ENCODE measurements around the gene NINJ2. TPM values are rescaled to one million over a fixed set of nuclear protein-coding genes. Genes with fewer than 3 reads are reported as not detected.

The NINJ2 gene
- polyA plus RNA-seq, 1 of the 3 experiments (the other 2 are of a cell fraction) = 0.07 TPM

DNA sequence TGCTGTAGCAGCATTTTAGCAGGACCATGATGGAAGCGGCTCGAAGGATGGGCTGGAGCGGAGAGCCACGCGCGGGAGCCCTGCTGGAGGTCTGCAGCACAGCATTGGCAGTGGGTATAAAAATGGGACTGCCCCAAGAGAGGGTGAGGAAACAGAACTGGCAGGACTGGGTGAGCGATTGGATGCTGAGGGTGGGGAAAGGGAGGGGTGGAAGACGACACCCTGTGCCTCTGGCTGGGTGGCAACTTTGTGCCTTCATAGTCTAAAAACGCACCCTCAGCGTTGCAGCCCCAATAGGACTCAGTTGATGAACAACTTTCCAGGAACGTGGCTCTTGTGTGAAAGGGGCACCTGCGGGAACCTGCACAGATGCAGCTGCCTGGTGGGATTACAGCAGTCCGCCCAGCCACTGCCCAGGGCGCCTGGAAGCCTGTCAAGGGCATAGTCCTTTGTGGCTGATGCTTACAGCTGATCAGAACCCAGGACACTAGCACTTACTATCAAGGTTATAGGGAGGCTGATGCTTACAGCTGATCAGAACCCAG is 73.0 kb downstream of the NINJ2 start (continued):
- TF ChIP-seq, protein P1, sequence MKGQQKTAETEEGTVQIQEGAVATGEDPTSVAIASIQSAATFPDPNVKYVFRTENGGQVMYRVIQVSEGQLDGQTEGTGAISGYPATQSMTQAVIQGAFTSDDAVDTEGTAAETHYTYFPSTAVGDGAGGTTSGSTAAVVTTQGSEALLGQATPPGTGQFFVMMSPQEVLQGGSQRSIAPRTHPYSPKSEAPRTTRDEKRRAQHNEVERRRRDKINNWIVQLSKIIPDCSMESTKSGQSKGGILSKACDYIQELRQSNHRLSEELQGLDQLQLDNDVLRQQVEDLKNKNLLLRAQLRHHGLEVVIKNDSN (IDR thresholded peaks at IDR 0.05; ENCODE audit: borderline replicate concordance, low read depth) = no peak
- TF ChIP-seq FOXM1 (IDR thresholded peaks at IDR 0.05; ENCODE audit: low read depth) = no peak
- TF ChIP-seq EZH2phosphoT487 (IDR thresholded peaks at IDR 0.05; ENCODE audit: borderline replicate concordance, low read depth) = no peak
- TF ChIP-seq TCF12 (IDR thresholded peaks at IDR 0.05) = no peak
- no peak for TF ChIP-seq FOXJ3 (CRISPR knock-in tag; IDR thresholded peaks at IDR 0.05)
- TF ChIP-seq GABPA (IDR thresholded peaks at IDR 0.05; ENCODE audit: low read depth) = no peak
- no peak for TF ChIP-seq SIN3A (IDR thresholded peaks at IDR 0.05; ENCODE audit: borderline replicate concordance, low read depth, low read length)

DNA sequence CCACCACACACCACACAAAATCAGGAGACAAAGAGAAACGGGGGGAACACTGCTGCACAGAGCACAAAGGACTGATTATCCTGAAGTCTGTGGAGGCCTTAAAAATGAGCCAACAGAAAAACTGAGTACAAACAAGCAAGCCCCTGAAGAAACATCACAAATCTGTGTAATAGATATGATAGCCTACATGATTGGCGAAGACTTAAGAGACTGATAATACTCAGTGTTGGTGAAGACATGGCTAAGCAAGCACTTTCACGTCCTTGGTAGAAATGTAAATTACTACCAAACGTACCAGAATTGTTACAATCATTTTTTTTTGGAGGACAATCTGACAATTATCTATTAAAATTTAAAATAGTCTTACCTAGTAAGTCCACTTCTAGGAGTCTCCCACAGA is 74.6 kb downstream of the NINJ2 start:
- TF ChIP-seq GATA2 (CRISPR knock-in tag; IDR thresholded peaks at IDR 0.05) (no peak), SMC3 (IDR thresholded peaks at IDR 0.05; ENCODE audit: low read depth, low read length) (no peak), TAF1 (IDR thresholded peaks at IDR 0.05; ENCODE audit: borderline replicate concordance, low read depth, low read length) (no peak), TCF12 (IDR thresholded peaks at IDR 0.05) (no peak), JUND (IDR thresholded peaks at IDR 0.05) (no peak), FOXM1 (IDR thresholded peaks at IDR 0.05; ENCODE audit: low read depth) (no peak), ELF1 (IDR thresholded peaks at IDR 0.05) (no peak), RCOR1 (IDR thresholded peaks at IDR 0.05; ENCODE audit: low read length) (no peak)
- TF ChIP-seq, protein P2, sequence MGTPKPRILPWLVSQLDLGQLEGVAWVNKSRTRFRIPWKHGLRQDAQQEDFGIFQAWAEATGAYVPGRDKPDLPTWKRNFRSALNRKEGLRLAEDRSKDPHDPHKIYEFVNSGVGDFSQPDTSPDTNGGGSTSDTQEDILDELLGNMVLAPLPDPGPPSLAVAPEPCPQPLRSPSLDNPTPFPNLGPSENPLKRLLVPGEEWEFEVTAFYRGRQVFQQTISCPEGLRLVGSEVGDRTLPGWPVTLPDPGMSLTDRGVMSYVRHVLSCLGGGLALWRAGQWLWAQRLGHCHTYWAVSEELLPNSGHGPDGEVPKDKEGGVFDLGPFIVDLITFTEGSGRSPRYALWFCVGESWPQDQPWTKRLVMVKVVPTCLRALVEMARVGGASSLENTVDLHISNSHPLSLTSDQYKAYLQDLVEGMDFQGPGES (IDR thresholded peaks at IDR 0.05; ENCODE audit: low read depth, low read length) = no peak
- TF ChIP-seq, protein P3, sequence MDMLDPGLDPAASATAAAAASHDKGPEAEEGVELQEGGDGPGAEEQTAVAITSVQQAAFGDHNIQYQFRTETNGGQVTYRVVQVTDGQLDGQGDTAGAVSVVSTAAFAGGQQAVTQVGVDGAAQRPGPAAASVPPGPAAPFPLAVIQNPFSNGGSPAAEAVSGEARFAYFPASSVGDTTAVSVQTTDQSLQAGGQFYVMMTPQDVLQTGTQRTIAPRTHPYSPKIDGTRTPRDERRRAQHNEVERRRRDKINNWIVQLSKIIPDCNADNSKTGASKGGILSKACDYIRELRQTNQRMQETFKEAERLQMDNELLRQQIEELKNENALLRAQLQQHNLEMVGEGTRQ (IDR thresholded peaks at IDR 0.05; ENCODE audit: borderline replicate concordance, low read depth, low read length) = no peak
- 63% methylated on average over 4 of the region's 4 CpGs for WGBS (ENCODE audit: low lambda C conversion rate)
- no peak for DNase-seq
- Histone ChIP-seq H3K9me3 (no peaks in the 10 kb centered on the region), H3K27ac (ENCODE audit: low read depth in 2 of 2, low read length in 1 of 2) (no peak overlapping the region), H3F3A (replicated peaks; ENCODE audit: insufficient read depth) (no peaks in the 10 kb centered on the region), H3K4me3 (ENCODE audit: low read depth in 2 of 2, low read length in 1 of 2) (no peak overlapping the region), H3K9ac (no peak overlapping the region), H3K9me2 (no peaks in the 10 kb centered on the region), H3K4me2 (no peak overlapping the region), H3K27me3 (ENCODE audit: insufficient read depth) (no peaks in the 10 kb centered on the region; the same call in 1 of the 2 replicates), H4K20me1 (ENCODE audit: insufficient read depth) (no peaks in the 10 kb centered on the region), H3K36me3 (replicated peaks in 1 of 2; ENCODE audit: control insufficient read depth in 1 of 2, insufficient read depth in 2 of 2, low read length in 1 of 2) (no peaks in the 10 kb centered on the region), H2AFZ (ENCODE audit: low read depth) (no peak overlapping the region), H3K79me2 (ENCODE audit: insufficient read depth) (no peaks in the 10 kb centered on the region), H3K4me1 (ENCODE audit: control insufficient read depth in 1 of 2, insufficient read depth in 2 of 2, low read depth in 1 of 2, low read length in 1 of 2) (peaks cover 0 to 26% of the 10 kb centered on the region in 2 experiments; a peak in 2 of 4 replicates)
- CTCF ChIA-PET = interaction anchor here (1.0 to 1.5 kb wide), 2 partner anchors 13 to 163 kb away, joined by 4 to 8 read pairs; no protein-coding TSS in a partner anchor
- POLR2A ChIA-PET = no interaction called here
